Mammary epithelial cell (primary cell): ENCODE results near the gene KMT2C.

Experiments
- CTCF ChIP-seq, 2 donors: IDR thresholded peaks in 1 of 2; conservative IDR thresholded peaks in 1 of 2; 2 replicates each; pipeline ENCODE4 v1.5.1; 2011 to 2012; ENCODE audit warnings: inconsistent platforms in 2 of 2, low read length in 2 of 2, mild to moderate bottlenecking in 2 of 2, control low read depth in 1 of 2, low read depth in 1 of 2; ENCODE audit not compliant: insufficient read depth in 1 of 2; ENCODE audit errors: extremely low read depth in 1 of 2
- EZH2 ChIP-seq: IDR thresholded peaks from 2 replicates; pipeline ENCODE4 v1.6.1; 2012; ENCODE audit warnings: low read length, inconsistent platforms, borderline replicate concordance

- TF ChIP-seq CTCF (conservative IDR thresholded peaks at IDR 0.05 in 1 of 2, IDR thresholded peaks at IDR 0.05 in 1 of 2; ENCODE audit: extremely low read depth in 1 of 2, insufficient read depth in 1 of 2, low read depth in 1 of 2, low read length in 2 of 2) (no peak), EZH2 (no peak)
Observed at GRCh38 chr7:152089183-152089582, 346.6 kb downstream of the KMT2C start.
